Stimulated activated naive CD8-positive, alpha-beta T cell treated with anti-CD3 and anti-CD28 coated beads, Interleukin-15, Interleukin-2, amounts not matched to agents 100 U/mL and 50 U/mL, for 24 hours (primary cell): ENCODE data around the gene HSPBP1.

Experiments used
- ATAC-seq: fragments of 150-1000 bp; cut with Tn5 transposase; one replicate; pipeline ENCODE4 v1.10.0; 2021
- DNase-seq: peaks from one replicate; pipeline ENCODE4 v3.0.0; 2021

HSPBP1 gene

DNA sequence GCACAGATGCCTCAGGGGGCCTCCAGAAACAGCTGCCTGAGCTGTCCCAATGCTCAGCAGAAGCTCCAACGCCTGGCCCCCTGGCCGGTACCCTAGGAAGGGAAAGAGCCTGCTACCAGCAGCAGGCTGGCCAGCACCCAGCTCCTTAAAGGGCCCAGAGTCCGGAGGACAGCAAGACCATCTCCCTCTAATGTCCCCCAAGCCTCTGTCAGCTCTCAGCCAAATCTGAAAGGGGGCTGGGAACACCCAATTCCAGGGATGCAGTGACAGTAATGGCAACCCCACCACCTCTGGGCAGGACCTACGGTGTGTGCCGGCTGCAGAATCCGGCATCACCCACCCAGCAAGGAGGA is 25.3 kb downstream of the HSPBP1 start:
- DNase-seq = no peak
- no peak for ATAC-seq

DNA sequence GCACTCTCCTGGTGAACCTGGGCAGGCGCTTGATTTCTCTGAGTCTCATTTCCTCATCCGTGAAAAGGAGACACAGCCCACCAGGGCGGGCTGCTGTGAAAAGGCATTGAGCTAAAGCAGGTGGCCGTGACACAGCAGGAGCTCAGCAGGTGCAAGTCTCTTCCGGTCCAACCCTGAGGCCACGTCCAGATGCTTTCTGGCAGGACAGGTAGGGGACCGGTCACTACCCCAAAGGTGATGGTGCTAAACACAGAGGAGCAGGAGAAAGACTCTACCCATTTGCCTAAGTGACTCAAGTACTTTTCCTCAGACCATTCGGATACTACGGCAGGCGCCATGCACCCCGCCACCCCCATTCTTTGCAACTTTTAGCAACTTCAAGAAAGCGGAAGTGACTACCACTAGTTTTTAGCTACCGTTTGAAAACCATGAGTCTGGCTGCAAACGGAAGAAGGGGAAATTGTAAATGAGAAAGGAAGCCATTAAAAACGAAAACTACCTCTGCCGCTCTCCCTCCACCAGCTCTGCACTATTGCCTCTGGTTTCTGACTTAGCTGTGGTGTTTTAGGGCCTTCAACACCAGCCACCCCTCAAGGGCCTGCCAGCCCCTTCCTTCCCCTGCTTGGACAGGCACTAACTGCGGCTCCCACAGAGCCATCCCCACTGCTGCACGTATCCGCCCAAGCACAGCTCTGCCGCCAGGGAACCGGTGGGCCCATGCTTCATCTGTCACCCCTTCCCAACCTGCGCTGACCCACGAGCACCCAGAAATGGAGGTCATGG is 25.9 kb downstream of the HSPBP1 start:
- ATAC-seq = peak; percentile 10
- DNase-seq = peak; percentile 59

DNA sequence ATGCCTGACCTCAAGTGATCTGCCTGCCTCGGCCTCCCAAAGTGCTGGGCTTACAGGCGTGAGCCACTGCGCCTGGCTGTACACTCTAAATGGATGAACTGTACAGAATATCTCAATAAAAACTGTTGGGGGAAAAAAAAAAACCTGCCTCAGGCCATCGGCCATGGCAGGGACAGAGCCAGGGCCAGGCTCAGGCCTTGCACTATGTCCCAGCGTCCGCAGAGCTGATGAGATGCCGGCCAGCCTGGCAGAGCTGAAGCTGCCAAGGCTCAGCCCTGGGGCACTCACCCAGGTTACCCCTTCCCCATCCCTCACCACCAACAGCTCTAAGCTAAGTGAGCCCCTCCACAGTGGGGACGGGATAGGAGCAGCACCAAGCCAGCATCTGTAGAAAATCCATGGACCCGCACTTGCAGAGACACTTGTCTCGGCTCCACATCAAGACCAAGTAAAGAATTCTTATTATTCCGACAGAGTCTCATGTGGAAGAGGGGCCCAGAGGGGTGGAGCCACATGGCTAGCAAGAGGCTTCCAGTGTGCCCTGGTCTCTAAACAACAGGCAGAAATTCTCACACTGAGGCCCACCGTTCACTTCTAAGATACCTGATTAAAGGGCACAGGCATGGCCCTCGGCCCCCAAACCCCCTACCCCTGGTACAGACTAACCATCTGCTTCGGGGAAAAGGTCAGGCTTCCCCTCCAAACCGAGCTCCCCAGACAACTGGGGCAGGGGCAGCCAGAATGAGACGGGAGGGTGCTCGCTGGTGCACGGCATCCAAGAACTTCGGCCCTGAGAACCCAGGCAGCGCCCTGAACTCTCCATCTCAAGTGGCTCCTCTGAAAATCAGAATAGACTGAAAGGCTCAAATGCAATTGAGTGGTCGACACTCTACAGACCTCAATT is 26.9 kb downstream of the HSPBP1 start:
- DNase-seq (peak; percentile 24), ATAC-seq (no peak)

DNA sequence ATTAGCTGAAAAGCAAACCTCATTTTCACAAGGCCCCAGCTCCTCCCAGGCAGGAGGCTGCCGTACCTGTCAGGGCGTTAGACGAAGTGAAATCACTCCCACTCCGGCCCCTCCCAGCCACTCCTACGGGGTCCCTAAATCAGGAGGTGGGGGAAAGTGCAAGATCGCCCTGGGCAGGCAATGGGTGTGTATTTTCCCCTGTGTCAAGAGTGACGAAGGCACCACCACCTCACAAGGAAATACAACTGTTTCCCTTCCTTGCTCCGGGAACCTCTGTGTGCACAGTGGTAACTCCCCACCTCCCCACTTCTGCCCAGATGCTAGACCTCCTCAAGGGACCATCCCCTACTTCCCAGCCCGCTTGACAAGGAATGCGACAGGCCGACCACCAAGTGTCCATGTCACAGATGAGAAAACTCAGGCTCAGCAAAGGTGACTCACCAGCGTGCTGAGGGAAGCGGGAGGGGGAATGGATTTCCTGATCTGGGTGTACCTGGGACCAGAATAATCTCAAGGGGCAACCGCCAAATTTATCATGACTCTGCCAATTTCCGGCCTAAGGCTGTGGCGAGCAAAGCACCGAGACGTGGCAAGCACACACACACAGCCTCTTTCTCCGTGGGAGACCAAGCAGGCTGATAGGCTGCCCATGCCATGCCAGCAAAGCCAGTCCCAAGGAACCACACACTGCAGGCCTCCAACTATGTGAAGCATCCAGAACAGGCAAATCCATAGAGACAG is 28.4 kb downstream of the HSPBP1 start:
- ATAC-seq (peak; percentile 44), DNase-seq (peak; percentile 62)

DNA sequence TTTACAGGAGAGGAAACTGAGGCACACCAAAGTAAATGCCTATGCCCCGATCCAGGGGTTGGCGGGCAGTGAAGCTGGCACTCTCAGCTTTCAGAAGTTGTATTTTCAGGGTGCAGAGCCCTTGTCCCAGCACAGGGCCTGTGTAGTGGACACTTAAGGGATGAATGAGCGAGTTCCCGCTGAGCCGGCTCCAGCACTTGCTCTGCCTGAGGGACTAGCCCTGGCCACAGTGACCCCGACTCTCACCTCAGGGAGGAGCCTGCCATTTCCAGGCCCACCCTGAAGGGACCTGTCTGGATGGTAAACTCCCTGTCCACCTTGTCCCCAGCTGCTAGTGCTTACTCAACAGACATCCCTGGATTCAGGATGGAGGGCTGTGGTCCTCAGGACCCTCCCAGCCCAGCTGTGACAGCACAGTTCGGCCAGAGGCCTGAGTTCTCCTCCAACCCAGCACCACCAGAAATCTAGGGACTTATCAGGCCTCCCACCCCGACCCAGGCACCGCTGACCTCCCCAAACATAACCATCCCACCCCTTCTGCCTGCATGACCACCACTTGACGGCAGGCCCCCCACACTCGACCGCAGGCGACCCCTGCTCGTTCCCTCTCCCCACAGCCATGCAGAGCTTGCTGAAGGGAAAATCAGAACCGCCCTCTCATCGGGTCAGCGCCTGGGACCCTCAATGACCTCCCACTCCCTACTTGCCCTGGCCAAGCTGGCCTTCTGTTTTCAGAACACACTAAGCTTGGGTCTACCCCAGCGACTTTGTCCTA is 29.5 kb downstream of the HSPBP1 start:
- no peak for DNase-seq
- ATAC-seq = no peak

DNA sequence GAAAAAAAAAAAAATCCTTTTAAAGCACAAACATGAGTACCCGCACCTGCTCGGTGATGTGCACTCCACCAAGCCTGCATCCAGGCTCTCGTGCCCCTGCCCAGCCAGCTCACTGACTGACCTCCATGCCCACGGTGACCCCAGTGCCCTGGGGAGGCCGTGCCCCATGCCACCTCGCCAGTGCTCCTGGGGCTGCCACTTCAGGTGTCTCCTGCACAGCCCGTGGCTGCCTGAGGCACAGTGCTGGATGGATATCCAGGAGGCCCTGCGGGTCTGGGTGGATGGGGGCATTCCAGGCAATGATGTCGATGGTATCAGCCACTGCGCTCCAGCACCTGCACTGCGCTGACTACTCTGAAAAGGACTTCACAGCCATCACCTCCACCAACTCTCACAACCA is 30.1 kb downstream of the HSPBP1 start:
- no peak for DNase-seq
- no peak for ATAC-seq

DNA sequence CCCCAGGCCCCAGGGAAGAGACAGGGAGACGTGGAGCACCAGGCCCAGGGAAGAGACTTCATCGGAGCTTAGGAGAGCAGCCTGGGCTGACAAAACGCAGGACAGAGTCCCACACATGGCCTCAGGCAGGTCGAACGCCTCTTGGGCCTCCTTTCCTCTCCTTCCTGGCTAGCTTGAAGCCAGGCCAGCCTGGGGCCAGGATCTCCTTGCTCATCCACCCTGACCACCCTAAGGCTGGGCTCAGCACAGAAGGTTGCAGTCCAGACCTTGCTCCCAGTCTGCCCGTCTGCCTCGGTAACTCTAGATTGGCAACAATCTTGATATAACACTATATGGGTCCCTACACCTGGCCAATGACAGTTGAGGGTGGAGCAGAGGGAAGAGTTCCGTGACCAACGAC is 31.2 kb downstream of the HSPBP1 start:
- no peak for ATAC-seq

DNA sequence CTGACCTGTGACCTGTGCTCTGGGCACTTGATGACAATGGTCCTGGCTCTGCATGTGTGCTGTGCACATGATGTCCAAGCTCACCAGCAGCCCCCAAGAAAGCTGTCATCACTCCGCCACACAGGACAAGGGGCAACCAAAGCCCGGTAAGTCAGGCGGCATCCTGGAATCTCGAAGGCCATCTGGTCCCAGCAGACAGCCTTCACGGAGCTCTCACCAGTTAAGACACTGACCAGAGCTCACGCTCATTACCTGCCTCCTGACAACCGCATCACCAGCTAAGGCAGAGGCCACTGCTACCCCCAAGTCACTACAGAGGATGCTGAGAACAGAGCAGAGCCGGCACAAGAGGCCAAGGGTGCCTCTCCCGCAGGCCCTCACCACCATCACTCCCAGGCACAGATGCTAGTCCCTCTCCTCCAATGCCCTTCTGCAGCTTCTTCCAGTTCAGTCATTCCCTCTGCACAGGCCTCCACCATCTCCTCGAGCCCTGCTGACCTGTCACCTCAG is 31.7 kb downstream of the HSPBP1 start:
- DNase-seq (no peak), ATAC-seq (no peak)

More for the DNA sequence above, 31.2 kb downstream of the HSPBP1 start:
- no peak for DNase-seq

DNA sequence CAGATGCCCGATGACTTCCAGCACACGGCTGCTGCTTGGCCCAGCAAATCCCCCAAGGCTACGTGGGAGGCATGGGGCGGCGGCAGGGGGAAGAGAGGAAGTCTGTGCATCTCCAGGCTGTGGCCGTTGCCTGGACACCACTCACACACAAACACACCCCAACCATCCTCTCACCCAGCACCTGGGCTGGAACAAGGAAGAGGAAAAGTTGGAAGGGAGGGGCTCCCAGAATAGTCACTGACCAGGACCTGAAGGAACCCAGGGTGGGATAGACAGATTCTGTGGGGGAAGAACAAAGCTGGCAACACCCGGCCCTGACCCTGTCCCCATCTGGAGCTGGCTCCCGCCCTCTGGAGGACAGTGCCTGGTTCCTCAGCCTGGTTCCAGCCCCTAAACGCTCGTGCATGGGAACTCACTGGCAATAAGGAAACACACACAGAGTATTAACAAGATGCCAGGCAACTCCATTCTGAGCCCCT is 32.2 kb downstream of the HSPBP1 start:
- no peak for DNase-seq
- no peak for ATAC-seq

DNA sequence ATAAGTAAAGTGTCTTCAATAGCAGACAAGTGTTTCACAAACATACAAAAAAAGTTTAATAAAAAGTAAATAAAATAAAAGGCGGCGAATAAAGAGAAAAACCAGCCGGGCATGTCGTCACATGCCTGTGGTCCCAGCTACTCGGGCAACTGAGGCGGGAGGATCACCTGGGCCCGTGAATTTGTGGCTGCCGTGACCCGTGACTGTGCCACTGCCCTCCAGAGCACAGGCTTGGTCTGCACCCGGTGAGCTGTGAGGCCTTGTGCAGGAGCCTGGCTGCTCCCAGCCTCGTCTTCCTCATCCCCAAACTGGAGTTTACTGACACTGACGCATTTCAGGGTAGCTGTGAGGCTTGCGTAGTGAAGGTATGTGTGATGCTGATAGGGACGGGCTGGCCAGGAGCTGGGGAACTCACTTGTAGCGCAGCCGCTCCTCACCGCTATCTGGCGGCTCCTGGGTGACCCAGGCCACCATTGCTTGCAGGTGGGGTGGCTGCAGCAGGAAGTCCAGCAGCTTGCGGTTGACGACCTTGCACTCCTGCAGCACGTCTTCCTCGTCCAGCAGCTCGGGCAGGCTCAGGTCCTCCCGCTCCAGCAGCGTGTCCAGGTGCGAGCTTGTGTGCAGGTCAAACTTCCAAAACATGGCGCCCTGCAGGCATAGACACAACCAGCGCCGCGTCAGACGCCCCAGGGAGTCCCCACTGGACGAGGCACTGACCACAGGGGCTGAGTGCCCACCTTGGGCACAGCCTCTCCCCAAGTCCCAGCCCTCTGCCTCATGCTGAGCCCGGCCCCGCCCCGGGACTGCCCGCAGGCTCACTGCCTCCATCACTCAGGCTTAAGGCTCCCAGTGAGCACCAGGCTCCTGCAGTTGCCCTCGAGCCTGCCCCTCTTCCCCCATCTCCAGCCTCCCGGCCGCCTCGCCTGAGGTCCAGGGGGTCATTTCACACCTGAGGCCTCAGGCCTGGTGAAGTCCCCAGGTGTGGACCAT is 33.2 kb downstream of the HSPBP1 start:
- DNase-seq (no peak), ATAC-seq (no peak)

DNA sequence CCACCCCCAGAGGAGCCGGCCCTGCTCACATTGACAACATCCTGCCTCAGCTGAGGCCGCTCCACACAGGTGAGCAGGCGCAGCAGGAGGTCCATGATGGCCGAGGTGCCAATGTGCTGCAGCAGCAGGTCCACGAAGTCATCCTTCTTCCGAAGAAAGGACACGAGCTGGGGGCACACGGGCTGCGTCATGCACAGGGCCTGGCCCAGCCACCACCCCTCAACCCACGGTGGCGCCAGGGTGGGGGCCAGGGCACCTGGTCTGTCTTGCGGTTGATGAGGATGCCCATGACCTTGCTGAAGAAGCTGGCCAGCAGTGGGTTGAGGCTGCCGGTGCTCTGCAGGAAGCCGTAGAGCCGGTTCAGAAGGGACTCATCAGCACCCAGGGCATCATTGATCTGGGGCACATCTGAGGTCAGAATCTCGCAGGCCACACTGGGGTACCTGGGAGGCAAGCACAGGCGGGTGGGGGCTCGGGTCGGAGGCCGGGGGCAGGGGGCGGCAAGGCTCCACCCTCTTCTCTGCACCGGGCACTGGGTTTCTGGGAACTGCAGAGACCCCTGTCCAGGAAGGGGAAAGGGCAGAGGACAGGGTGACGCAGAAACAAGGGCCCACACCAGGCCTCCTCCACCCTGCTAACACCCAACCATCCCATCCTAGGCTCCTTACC is 34.5 kb downstream of the HSPBP1 start:
- DNase-seq = no peak
- no peak for ATAC-seq

DNA sequence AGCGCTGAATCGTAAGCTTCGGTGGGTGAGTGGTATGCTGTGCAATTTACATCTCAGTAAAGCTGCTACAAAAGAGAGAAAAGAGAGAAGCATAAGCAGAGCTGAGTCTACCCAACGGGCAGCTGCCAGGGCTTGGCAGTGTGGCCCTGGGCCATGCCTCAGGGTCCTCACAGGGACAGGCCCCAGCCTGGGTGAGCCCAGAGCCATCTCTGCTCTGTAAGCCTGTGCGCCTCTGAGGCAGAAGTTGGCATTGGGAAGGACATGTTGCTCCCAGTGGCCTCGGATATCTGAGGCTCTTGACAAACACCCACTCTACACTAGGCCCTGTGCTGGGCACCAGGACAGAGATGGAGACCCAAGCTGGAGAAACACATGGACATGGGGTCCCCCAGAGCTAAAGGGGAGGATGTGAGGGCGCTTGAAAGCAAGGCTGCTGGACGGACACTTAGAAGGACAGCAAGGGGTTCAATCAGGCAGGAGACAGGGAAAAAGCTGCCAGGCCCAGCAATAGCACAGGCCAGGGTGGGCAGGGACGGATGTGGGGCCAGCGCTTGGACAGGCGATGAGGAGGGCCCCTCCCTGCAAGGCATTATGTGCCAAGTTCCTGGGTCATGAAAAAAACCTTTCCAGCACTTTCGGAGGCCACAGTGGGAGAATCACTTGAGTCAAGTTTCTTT is 35.8 kb downstream of the HSPBP1 start:
- DNase-seq (no peak), ATAC-seq (no peak)

DNA sequence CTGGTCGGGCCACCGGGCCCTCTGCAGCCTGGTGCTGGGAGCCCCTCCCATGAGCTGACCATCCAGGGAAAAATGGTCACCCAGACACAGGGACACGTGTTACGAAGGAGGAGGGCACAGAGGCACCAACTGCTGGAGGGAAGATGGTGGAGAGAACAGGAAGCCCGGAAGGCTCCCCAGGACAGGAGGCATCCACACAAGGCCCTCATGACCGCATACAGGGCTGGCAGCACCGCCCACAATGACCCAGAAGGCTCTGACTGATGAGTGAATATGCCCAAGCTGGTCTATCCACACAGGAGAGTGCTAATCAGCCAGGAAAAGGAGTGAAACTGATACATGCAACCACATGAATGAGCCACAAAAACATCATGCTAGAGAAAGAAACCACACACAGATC is 37.4 kb downstream of the HSPBP1 start:
- no peak for ATAC-seq

DNA sequence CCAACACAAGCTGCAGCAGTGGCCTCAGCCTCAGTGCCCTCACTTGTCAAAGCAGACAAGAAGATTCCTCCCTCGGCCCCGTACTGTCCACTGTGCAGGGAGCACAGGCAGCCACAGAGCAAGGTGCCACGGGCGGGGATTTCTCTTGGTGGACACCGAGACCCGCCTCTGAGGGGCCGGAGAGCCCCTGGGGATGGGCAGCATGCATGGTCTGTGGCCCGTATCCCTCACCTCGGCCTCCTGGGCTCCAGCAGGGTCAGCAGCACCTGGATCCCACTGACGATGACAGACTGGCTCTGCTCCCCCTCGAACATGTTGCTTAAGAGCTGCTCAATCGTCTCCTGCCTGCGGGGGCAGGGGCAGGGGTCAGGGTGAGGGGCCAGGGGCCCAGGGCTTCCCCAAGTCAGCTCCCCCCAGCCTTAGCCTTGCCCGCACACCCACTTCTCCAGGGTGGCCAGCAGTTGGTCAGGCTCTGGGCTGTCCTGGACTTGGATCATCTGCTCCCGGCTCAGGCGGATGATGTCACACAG is 37.9 kb downstream of the HSPBP1 start:
- no peak for ATAC-seq

More for the DNA sequence above, 37.4 kb downstream of the HSPBP1 start:
- no peak for DNase-seq

DNA sequence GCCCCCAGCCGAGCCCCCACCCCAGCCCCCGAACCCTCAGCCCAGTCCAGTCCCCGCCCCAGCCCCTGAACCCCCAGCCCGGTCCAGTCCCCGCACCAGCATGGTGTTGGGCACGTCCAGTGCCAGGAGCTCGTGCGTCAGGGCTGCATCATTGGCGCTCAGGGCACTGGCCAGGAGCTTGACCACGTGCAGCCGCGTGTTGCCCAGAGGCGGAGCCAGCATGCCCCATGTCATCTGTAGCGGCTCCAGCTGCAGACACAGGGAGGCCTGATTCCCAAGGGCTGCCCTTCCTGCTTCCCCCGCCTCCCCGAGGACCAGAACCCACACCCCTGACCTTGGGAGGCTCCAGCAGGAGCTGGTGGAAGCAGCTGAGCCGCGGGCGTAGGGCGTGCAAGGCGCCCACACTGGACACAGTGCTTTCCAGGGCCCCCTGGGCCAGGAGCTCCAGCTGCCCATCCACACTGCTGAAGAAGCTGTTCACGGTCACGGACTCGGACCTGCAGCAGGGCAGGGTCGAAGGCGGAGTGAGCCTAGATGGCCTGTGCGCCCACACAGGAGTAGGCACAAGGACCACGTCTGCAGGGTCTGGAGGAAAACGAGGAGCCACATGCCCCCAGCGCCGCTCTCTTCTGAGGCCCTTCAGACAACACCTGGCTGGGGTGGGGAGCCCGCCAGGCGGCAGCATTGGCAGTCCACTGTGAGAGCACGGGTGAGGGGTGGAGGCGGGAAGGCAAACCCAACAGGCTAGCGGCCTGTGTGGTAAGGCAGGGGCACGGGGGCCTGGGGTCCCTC is 38.6 kb downstream of the HSPBP1 start:
- DNase-seq (no peak), ATAC-seq (no peak)

More for the DNA sequence above, 37.9 kb downstream of the HSPBP1 start:
- DNase-seq = no peak

DNA sequence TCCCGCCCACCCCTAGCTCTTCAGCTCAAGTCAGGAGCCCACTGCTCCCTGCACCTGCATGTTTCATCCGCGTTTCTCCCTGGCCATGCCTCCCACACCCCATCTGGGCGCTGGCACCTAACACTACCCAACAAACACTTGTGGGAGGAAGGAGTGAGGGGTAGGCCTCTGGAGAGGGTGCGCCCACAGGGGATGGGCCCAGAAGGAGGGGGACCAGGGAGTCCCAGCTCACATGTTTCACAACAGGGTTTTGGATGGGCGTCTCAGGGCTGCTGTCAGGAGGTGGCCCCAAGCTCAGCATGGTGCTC is 39.2 kb downstream of the HSPBP1 start:
- ATAC-seq (no peak), DNase-seq (no peak)

DNA sequence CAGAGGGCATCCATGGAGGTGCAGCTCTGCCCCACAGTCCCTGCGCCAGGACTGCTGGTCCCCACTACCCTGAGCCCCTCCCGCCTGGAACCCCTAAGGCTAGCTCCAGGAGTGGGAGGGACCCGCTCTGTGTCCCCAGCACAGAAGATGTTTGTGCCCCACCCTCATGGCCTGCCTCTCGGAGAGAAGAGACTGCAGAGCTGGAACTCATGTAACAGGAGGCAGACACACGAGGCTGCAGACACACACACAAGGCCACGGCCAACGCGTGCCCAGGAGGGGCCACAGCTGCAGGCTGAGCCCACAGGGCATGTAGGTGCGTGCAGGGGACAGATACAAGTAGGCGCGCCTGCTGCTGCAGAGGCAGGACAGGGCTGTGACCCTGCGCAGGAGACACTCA is 40.9 kb downstream of the HSPBP1 start:
- no peak for ATAC-seq
- no peak for DNase-seq

DNA sequence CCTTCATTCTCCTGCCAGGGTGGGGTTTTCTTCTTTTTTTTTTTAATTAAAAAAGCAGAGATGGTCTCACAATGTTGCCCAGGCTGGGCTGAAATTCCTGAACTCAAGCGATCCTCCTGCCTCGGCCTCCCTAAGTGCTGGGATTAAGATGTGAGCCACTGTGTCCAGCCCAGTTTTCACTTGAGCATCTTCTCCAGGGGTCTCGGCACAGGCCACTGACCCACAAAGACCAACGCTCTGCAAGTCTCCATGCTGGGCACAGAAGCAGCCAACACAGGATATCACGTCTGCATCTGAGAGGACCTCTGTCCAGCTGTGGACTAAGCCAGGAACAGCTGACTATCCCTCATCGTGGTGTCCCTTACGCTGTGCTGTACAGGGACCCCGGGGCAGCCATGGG is 41.9 kb downstream of the HSPBP1 start:
- DNase-seq = no peak
- ATAC-seq = no peak
